ENCODE data around the gene ZP2.
"Not testable (repeated sequence)": the region's sequence is repeated elsewhere in the genome, so short reads cannot be mapped to it uniquely, and the experiment has no call there.

ZP2 gene

GRCh38 chr16:21158208-21159110 lies 52.9 kb downstream of the ZP2 start, which contains the start of gene LDAF1:
TSS of gene LDAF1 (plus strand) at chr16:21158674. CDS start at chr16:21161183, 2,509 bp downstream.
- no peak for TF ChIP-seq CTCF (conservative IDR thresholded peaks at IDR 0.05; ENCODE audit: low read depth, low read length)
- peak; percentile 74 for DNase-seq (ENCODE audit: low read depth)
- peak within 1 kb of the TSS; percentile 77 for H3K4me3 ChIP-seq (ENCODE audit: low read depth, low read length)

- DNase-seq (ENCODE audit: low read depth) = no peak
- H3K4me3 ChIP-seq (ENCODE audit: low read depth, low read length) = no peak overlapping the region
- TF ChIP-seq CTCF (conservative IDR thresholded peaks at IDR 0.05; ENCODE audit: low read depth, low read length) = no peak
These were observed 53.7 kb downstream of the ZP2 start for GRCh38 chr16:21157632-21158031.

GRCh38 chr16:21156767-21157467 lies 54.5 kb downstream of the ZP2 start:
- no peak overlapping the region for H3K4me3 ChIP-seq (ENCODE audit: low read depth, low read length)
- TF ChIP-seq CTCF (conservative IDR thresholded peaks at IDR 0.05; ENCODE audit: low read depth, low read length) = peak; percentile 74
- peak; percentile 74 for DNase-seq (ENCODE audit: low read depth)

- not testable (repeated sequence) for DNase-seq (ENCODE audit: low read depth); H3K4me3 ChIP-seq (ENCODE audit: low read depth, low read length)
These were observed 55.4 kb downstream of the ZP2 start for GRCh38 chr16:21156011-21156410.

- not testable (repeated sequence) for H3K4me3 ChIP-seq (ENCODE audit: low read depth, low read length); DNase-seq (ENCODE audit: low read depth)
These were observed 58.1 kb downstream of the ZP2 start for GRCh38 chr16:21153124-21153729.

- not testable (repeated sequence) for DNase-seq (ENCODE audit: low read depth)
These were observed 59.0 kb downstream of the ZP2 start for GRCh38 chr16:21152160-21153030.

GRCh38 chr16:21150375-21151001 lies 60.9 kb downstream of the ZP2 start, which contains the start of gene DNAH3:
TSS of gene DNAH3 (minus strand) at chr16:21150846. CDS start at chr16:21150319, 527 bp downstream.
- H3K4me3 ChIP-seq (ENCODE audit: low read depth, low read length) = no peak within 1 kb of the TSS
- TF ChIP-seq CTCF (conservative IDR thresholded peaks at IDR 0.05; ENCODE audit: low read depth, low read length) = no peak
- peak; percentile 35 for DNase-seq (ENCODE audit: low read depth)

More at GRCh38 chr16:21152160-21153030, 59.0 kb downstream of the ZP2 start:
- not testable (repeated sequence) for H3K4me3 ChIP-seq (ENCODE audit: low read depth, low read length)
